ENCODE results near the gene HSFY1.
"Not testable (repeated sequence)": the region's sequence is repeated elsewhere in the genome, so short reads cannot be mapped to it uniquely, and the experiment has no call there.

Gene HSFY1

GRCh38 chrY:18546420-18546819 lies at the start of gene HSFY1:
HSFY1 (plus strand) TSS chrY:18546720; CDS start chrY:18546788, 68 bp downstream.
- DNase-seq = not testable (repeated sequence)

GRCh38 chrY:18504266-18504665 lies 42.3 kb upstream of the HSFY1 start:
- not testable (repeated sequence) for DNase-seq

- not testable (repeated sequence) for DNase-seq
These were observed 15.4 kb upstream of the HSFY1 start for GRCh38 chrY:18530995-18531655.

GRCh38 chrY:18538952-18539351 lies 7.6 kb upstream of the HSFY1 start:
- not testable (repeated sequence) for DNase-seq

- DNase-seq = not testable (repeated sequence)
These were observed 6.6 kb downstream of the HSFY1 start for GRCh38 chrY:18553132-18553531.

GRCh38 chrY:18565915-18566314 lies 19.4 kb downstream of the HSFY1 start:
- not testable (repeated sequence) for DNase-seq
